Keratinocyte (primary cell): ENCODE measurements around the gene DOP1A. TPM values are rescaled to one million over a fixed set of nuclear protein-coding genes. Genes with fewer than 3 reads are reported as not detected.

Experiments used
- DNase-seq: peaks from one replicate; pipeline ENCODE4 v3.0.0-alpha.2; 2011; ENCODE audit warnings: low read depth, missing footprints, low spot score
- FAIRE-seq: peaks from 2 replicates; lab custom pipeline; 2011; peaks lifted over from hg19 to GRCh38; lab: Jason Lieb, UNC
- H2AFZ ChIP-seq: 2 replicates; pipeline ENCODE4 v1.6.0; 2012; ENCODE audit warnings: low read length, control low read depth, inconsistent platforms; ENCODE audit not compliant: control insufficient read depth
- H3K27ac ChIP-seq: 2 replicates; pipeline ENCODE4 v1.5.1; 2011; ENCODE audit warnings: low read length; ENCODE audit not compliant: control insufficient read depth, insufficient read depth
- H3K27me3 ChIP-seq: 3 replicates; pipeline ENCODE4 v1.6.0; 2011; ENCODE audit warnings: low read length; ENCODE audit not compliant: control insufficient read depth, insufficient read depth; ENCODE audit errors: extremely low read depth
- H3K36me3 ChIP-seq, 2 experiments: 2 replicates in 1 of 2; 3 replicates in 1 of 2; pipeline ENCODE4 v1.5.1; 2011; ENCODE audit warnings: low read length in 2 of 2, mild to moderate bottlenecking in 1 of 2; ENCODE audit not compliant: control insufficient read depth in 2 of 2, insufficient read depth in 2 of 2; ENCODE audit errors: extremely low read depth in 1 of 2
- H3K4me1 ChIP-seq: 3 replicates; pipeline ENCODE4 v1.5.1; 2011; ENCODE audit warnings: low read length; ENCODE audit not compliant: control insufficient read depth, insufficient read depth; ENCODE audit errors: extremely low read depth
- H3K4me2 ChIP-seq: 3 replicates; pipeline ENCODE4 v1.6.0; 2011; ENCODE audit warnings: low read depth, low read length; ENCODE audit not compliant: control insufficient read depth, insufficient read depth; ENCODE audit errors: extremely low read depth
- H3K4me3 ChIP-seq, 3 experiments: fragments of 200-600 bp in 1 of 3; sonication (generic) in 1 of 3; 2 replicates in 2 of 3; 3 replicates in 1 of 3; pipeline ENCODE4 v1.5.1; 2011 to 2016; ENCODE audit warnings: low read length in 3 of 3, mild to moderate bottlenecking in 3 of 3, control low read depth in 2 of 3, inconsistent platforms in 1 of 3, low read depth in 1 of 3, mixed read lengths in 1 of 3, mixed run types in 1 of 3, moderate library complexity in 1 of 3; ENCODE audit not compliant: control insufficient read depth in 2 of 3, insufficient read depth in 2 of 3; ENCODE audit errors: extremely low read depth in 1 of 3
- H3K79me2 ChIP-seq: 2 replicates; pipeline ENCODE4 v1.6.0; 2012; ENCODE audit warnings: low read length; ENCODE audit not compliant: control insufficient read depth, insufficient read depth
- H3K9ac ChIP-seq: 3 replicates; pipeline ENCODE4 v1.6.0; 2011; ENCODE audit warnings: low read length; ENCODE audit not compliant: control insufficient read depth, insufficient read depth; ENCODE audit errors: extremely low read depth
- H3K9me1 ChIP-seq: 3 replicates; pipeline ENCODE4 v1.6.0; 2011; ENCODE audit warnings: low read length; ENCODE audit not compliant: control insufficient read depth, insufficient read depth; ENCODE audit errors: extremely low read depth
- H3K9me3 ChIP-seq: 2 replicates; pipeline ENCODE4 v1.5.1; 2012; ENCODE audit warnings: low read depth, low read length; ENCODE audit not compliant: control insufficient read depth
- H4K20me1 ChIP-seq: 3 replicates; pipeline ENCODE4 v1.6.0; 2011; ENCODE audit warnings: low read length; ENCODE audit not compliant: control insufficient read depth, insufficient read depth; ENCODE audit errors: extremely low read depth
- EZH2 ChIP-seq: IDR thresholded peaks from one replicate; pipeline ENCODE4 v1.6.1; 2012; ENCODE audit warnings: inconsistent platforms, mild to moderate bottlenecking, low read length, moderate library complexity
- dilution Hi-C: fragments of 300-500 bp; cut with MboI; formaldehyde crosslinking; loops from one replicate; pipeline ENCODE4 v1.7.0; 2020; ENCODE audit warnings: low sequenced_read_pairs; ENCODE audit not compliant: extremely low pct_ligation_motif_present
- polyA plus RNA-seq, 5 experiments: library from polyadenylated mRNA; depleted of rRNA in 3 of 5; stranded (reverse) in 3 of 5; stranded (forward) in 1 of 5; unstranded in 1 of 5; fragments of >200 nt; gene quantifications; 1 replicate in 1 of 5; 2 replicates in 3 of 5; 3 replicates in 1 of 5; pipeline versions ENCODE4 v1.2.1 to v1.2.3, GENCODE V29; 2011 to 2012; ENCODE audit warnings: missing spikeins in 2 of 5, low read depth in 1 of 5, low replicate concordance in 1 of 5
- TF ChIP-seq, protein P1 (sequence below), 3 experiments: IDR thresholded peaks in 1 of 3; conservative IDR thresholded peaks in 1 of 3; optimal IDR thresholded peaks in 1 of 3; 2 replicates in 2 of 3; 3 replicates in 1 of 3; pipeline versions ENCODE3 to v1.5.1; 2011; ENCODE audit warnings: low read length in 3 of 3, mild to moderate bottlenecking in 3 of 3, moderate library complexity in 2 of 3, control low read depth in 1 of 3, inconsistent platforms in 1 of 3; ENCODE audit not compliant: insufficient read depth in 2 of 3; ENCODE audit errors: extremely low read depth in 1 of 3

The DOP1A gene
- polyA plus RNA-seq, 1 donor (not counting 4 experiments of a cell fraction or from before 2014, with no cell fraction given): 14.1 TPM

DNA sequence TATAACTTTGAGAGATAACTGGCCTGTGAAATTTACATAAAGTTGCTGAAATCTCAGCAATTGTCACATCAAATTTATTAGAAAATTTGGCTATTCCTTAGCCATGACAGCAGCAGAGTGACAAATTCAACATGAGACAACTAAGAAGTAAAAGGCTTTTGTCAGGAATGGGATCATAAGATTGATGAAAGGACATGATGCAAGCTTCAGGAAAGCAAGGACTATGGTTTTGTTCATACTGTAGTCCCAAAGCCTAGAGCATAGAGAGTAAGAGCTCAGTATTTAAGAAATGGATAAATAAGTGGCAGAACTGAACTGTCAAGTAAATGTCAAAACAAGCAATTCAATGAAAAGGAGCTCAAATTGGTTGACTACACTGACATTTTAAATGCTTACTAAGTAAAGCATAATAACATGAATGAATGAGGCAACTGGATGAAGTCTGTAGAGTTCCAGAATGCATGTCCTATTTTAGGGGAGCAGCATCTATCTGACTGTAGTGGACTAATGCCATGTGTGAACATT is 113.0 kb downstream of the DOP1A start:
- no peak overlapping the region for H3K4me2 ChIP-seq
- DNase-seq (no peak), FAIRE-seq (peak; percentile 5)
- no peak overlapping the region for H3K9ac ChIP-seq
- H3K79me2 ChIP-seq: no peaks in the 10 kb centered on the region
- H3K27me3 ChIP-seq: no peaks in the 10 kb centered on the region
- H4K20me1 ChIP-seq: no peaks in the 10 kb centered on the region
- no peak overlapping the region for H3K4me3 ChIP-seq
- no peaks in the 10 kb centered on the region for H3K9me3 ChIP-seq
- no peaks in the 10 kb centered on the region for H3K9me1 ChIP-seq
- dilution Hi-C loops: no loop called here
- no peak overlapping the region for H3K27ac ChIP-seq
- H3K4me1 ChIP-seq: peaks cover 7% of the 10 kb centered on the region
- no peak for TF ChIP-seq EZH2
- TF ChIP-seq, protein P1, sequence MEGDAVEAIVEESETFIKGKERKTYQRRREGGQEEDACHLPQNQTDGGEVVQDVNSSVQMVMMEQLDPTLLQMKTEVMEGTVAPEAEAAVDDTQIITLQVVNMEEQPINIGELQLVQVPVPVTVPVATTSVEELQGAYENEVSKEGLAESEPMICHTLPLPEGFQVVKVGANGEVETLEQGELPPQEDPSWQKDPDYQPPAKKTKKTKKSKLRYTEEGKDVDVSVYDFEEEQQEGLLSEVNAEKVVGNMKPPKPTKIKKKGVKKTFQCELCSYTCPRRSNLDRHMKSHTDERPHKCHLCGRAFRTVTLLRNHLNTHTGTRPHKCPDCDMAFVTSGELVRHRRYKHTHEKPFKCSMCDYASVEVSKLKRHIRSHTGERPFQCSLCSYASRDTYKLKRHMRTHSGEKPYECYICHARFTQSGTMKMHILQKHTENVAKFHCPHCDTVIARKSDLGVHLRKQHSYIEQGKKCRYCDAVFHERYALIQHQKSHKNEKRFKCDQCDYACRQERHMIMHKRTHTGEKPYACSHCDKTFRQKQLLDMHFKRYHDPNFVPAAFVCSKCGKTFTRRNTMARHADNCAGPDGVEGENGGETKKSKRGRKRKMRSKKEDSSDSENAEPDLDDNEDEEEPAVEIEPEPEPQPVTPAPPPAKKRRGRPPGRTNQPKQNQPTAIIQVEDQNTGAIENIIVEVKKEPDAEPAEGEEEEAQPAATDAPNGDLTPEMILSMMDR (optimal IDR thresholded peaks at IDR 0.05 in 1 of 3, IDR thresholded peaks at IDR 0.05 in 1 of 3, conservative IDR thresholded peaks at IDR 0.05 in 1 of 3; ENCODE audit: extremely low read depth in 1 of 3, insufficient read depth in 2 of 3, low read length in 3 of 3): no peak
- H2AFZ ChIP-seq: no peak overlapping the region
- peaks cover 7 to 22% of the 10 kb centered on the region in 2 experiments for H3K36me3 ChIP-seq

DNA sequence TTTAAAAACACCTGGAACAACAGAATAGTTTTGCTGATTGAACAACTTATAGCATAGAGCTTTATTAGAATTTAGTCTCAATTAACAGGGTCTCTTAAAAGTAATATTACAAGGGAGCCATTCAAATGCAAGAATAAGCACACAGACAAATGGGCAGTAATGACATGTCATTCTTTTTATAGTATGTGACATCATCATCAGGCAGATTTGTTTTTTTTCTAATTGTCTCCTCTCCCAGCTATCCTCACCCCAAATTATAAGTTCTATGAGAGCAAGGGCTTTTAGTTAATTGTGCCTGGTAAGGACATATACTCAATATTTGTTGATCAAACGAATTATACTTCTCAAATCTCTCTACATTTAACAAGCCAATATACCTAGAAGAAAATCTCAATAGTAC is 114.6 kb downstream of the DOP1A start:
- dilution Hi-C loops: no loop called here
- H3K36me3 ChIP-seq: peaks cover 6 to 32% of the 10 kb centered on the region in 2 experiments
- no peaks in the 10 kb centered on the region for H4K20me1 ChIP-seq
- H3K4me3 ChIP-seq: no peak overlapping the region
- H3K4me1 ChIP-seq: peaks cover 7% of the 10 kb centered on the region
- H3K4me2 ChIP-seq: no peak overlapping the region
- no peak for DNase-seq
- TF ChIP-seq, protein P1 (optimal IDR thresholded peaks at IDR 0.05 in 1 of 3, IDR thresholded peaks at IDR 0.05 in 1 of 3, conservative IDR thresholded peaks at IDR 0.05 in 1 of 3; ENCODE audit: extremely low read depth in 1 of 3, insufficient read depth in 2 of 3, low read length in 3 of 3): no peak
- TF ChIP-seq EZH2: no peak
- H3K79me2 ChIP-seq: no peaks in the 10 kb centered on the region
- no peaks in the 10 kb centered on the region for H3K9me3 ChIP-seq
- no peak overlapping the region for H3K27ac ChIP-seq
- H3K9me1 ChIP-seq: peaks cover 2% of the 10 kb centered on the region
- H2AFZ ChIP-seq: no peak overlapping the region
- no peak for FAIRE-seq
- no peaks in the 10 kb centered on the region for H3K27me3 ChIP-seq
- H3K9ac ChIP-seq: no peak overlapping the region
